Gastrocnemius medialis (tissue), 4 donors: ENCODE data around the gene STARD13. TPM values are rescaled to one million over a fixed set of nuclear protein-coding genes. Genes with fewer than 3 reads are reported as not detected.

ENCODE experiments used
- ATAC-seq, 2 donors: fragments of 150-250 bp; one replicate each; pipeline ENCODE4 v1.9.1; 2016
- DNase-seq, 2 donors: peaks; one replicate each; pipeline ENCODE4 v3.0.0-alpha.2; 2019
- H3K27ac ChIP-seq, 4 donors: fragments of 200-600 bp; sonication (generic); 1 replicate in 1 of 4; 2 replicates in 3 of 4; pipeline ENCODE4 v1.5.1; 2016 to 2018; ENCODE audit warnings: mild to moderate bottlenecking in 2 of 4, moderate library complexity in 1 of 4
- H3K27me3 ChIP-seq, 3 donors: fragments of 200-600 bp; sonication (generic) in 2 of 3; 1 replicate in 1 of 3; 2 replicates in 2 of 3; pipeline versions ENCODE4 v1.5.1 to v1.6.0; 2016 to 2019; ENCODE audit warnings: mild to moderate bottlenecking in 1 of 3, moderate library complexity in 1 of 3
- H3K36me3 ChIP-seq, 2 donors: fragments of 200-600 bp; sonication (generic) in 1 of 2; one replicate each; pipeline ENCODE4 v1.5.1; 2017 to 2018
- H3K4me1 ChIP-seq, 2 donors: fragments of 200-600 bp; sonication (generic) in 1 of 2; one replicate each; pipeline ENCODE4 v1.5.1; 2016 to 2017; ENCODE audit warnings: mild to moderate bottlenecking in 2 of 2
- H3K4me3 ChIP-seq, 4 donors: fragments of 200-600 bp; sonication (generic) in 3 of 4; 1 replicate in 1 of 4; 2 replicates in 3 of 4; pipeline ENCODE4 v1.5.1; 2016 to 2019; ENCODE audit warnings: mild to moderate bottlenecking in 2 of 4
- H3K9me3 ChIP-seq, 3 donors: fragments of 200-600 bp; sonication (generic) in 2 of 3; 1 replicate in 1 of 3; 2 replicates in 2 of 3; pipeline ENCODE4 v1.5.1; 2016 to 2019
- CTCF ChIP-seq, 5 experiments: fragments of 450-650 bp in 3 of 5; fragments of 200-600 bp in 2 of 5; sonication (generic) in 2 of 5; IDR thresholded peaks in 4 of 5; conservative IDR thresholded peaks in 1 of 5; 1 replicate in 4 of 5; 2 replicates in 1 of 5; pipeline ENCODE4 v1.5.1; 2016 to 2019; ENCODE audit warnings: antibody characterized with exemption in 5 of 5, mild to moderate bottlenecking in 3 of 5, moderate library complexity in 3 of 5
- POLR2A ChIP-seq, 2 donors: fragments of 450-650 bp; IDR thresholded peaks; one replicate each; pipeline ENCODE4 v1.6.1; 2017; ENCODE audit warnings: antibody characterized with exemption in 2 of 2, mild to moderate bottlenecking in 2 of 2, moderate library complexity in 2 of 2
- in situ Hi-C, 4 donors: fragments of 200-750 bp; cut with MboI; loops; one replicate each; pipeline versions ENCODE4 v1.15.0 to v1.8.0; 2017; ENCODE audit warnings: low sequenced_read_pairs in 4 of 4
- intact Hi-C: fragments of 100-400 bp; cut with DNase I; formaldehyde crosslinking; loops from one replicate; pipeline ENCODE4 v1.15.1; 2023; ENCODE audit warnings: low total_unique reads
- total RNA-seq, 4 donors: library from RNA; depleted of rRNA; stranded (reverse); fragments of >200 nt; gene quantifications; one replicate each; pipeline versions ENCODE4 v1.1.0 to v1.2.3, GENCODE V29; 2016

The STARD13 gene
- total RNA-seq, 4 donors from 2014 or later: 7.7 to 19.3 (median 12.0) TPM

GRCh38 chr13:33188093-33188882 is 97.3 kb downstream of the STARD13 start:
- no peak for ATAC-seq
- no peak for DNase-seq
- peaks cover 16 to 44% of the 10 kb centered on the region in 2 donors for H3K4me1 ChIP-seq
- no peak overlapping the region for H3K4me3 ChIP-seq
- no peaks in the 10 kb centered on the region for H3K9me3 ChIP-seq
- H3K36me3 ChIP-seq: no peaks in the 10 kb centered on the region
- intact Hi-C loops: no loop called here
- TF ChIP-seq POLR2A (IDR thresholded peaks at IDR 0.05): no peak
- TF ChIP-seq CTCF (IDR thresholded peaks at IDR 0.05 in 4 of 5, conservative IDR thresholded peaks at IDR 0.05 in 1 of 5): no peak
- no peaks in the 10 kb centered on the region for H3K27me3 ChIP-seq
- H3K27ac ChIP-seq: peak overlapping the region; percentile 21 to 68 (median 45)
- in situ Hi-C loops: no loop called here

DNA sequence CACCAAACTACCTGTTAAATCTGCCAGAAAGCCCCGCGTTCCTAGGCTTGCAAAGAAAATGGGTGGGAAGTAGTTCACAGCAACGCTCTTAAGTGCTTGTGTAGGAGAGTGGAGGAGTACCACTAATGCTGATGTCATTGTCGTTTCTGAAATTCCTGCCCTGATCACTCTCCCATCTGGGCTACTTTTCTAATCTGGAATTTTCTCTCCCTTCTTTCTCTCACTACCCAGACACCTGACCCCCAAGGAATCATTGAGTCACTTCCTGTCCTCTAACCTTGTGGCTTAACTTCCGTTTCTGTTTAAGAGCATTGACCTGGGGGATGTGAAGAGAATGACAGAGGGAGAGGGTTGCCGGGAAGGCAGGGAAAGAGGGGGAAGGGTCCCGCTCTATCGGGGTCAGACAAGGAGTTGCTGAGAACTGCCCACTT is 98.7 kb downstream of the STARD13 start:
- in situ Hi-C loops: no loop called here

GRCh38 chr13:33185853-33186252 is 99.7 kb downstream of the STARD13 start:
- no peaks in the 10 kb centered on the region for H3K9me3 ChIP-seq
- H3K36me3 ChIP-seq: no peaks in the 10 kb centered on the region
- intact Hi-C loops: no loop called here
- H3K27ac ChIP-seq: peak overlapping the region in 3 of 4 donors; percentile 46 to 68 (median 47)
- no peak overlapping the region for H3K4me3 ChIP-seq
- H3K27me3 ChIP-seq: no peaks in the 10 kb centered on the region
- ATAC-seq (no peak), DNase-seq (no peak)
- in situ Hi-C loops: no loop called here
- no peak for TF ChIP-seq CTCF (IDR thresholded peaks at IDR 0.05 in 4 of 5, conservative IDR thresholded peaks at IDR 0.05 in 1 of 5)
- TF ChIP-seq POLR2A (IDR thresholded peaks at IDR 0.05): no peak
- peaks cover 9 to 40% of the 10 kb centered on the region in 2 donors for H3K4me1 ChIP-seq

More for the DNA sequence above, 98.7 kb downstream of the STARD13 start:
- intact Hi-C loops: no loop called here
- Histone ChIP-seq H3K4me3 (no peak overlapping the region), H3K4me1 (peaks cover 9 to 41% of the 10 kb centered on the region in 2 donors), H3K9me3 (no peaks in the 10 kb centered on the region), H3K36me3 (no peaks in the 10 kb centered on the region), H3K27ac (peak overlapping the region; percentile 14 to 68 (median 46)), H3K27me3 (no peaks in the 10 kb centered on the region)
- no peak for DNase-seq
- ATAC-seq: no peak
- TF ChIP-seq CTCF (IDR thresholded peaks at IDR 0.05 in 4 of 5, conservative IDR thresholded peaks at IDR 0.05 in 1 of 5): no peak
- no peak for TF ChIP-seq POLR2A (IDR thresholded peaks at IDR 0.05)

DNA sequence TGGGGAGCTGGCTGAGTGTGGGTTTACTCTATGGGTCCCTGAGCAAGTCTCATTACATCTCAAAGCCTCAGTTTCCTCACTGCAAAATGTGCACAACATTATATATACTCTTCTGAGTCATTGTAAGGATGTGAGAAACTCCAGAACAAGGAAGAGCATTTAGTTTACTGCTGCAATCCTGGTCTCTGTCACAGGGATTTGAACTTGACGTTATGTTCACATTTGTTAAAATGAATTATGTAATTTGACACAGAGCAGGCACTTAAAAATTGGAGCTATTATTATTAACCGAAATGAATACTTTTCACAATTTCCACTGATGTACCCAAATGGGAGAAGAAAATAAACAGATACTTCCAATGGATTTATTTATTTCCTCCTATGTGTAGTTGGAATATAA is 101.0 kb downstream of the STARD13 start:
- Histone ChIP-seq H3K27ac (peak overlapping the region in 1 of 4 donors; percentile 11), H3K4me1 (peaks cover 22 to 48% of the 10 kb centered on the region in 2 donors), H3K4me3 (no peak overlapping the region), H3K36me3 (no peaks in the 10 kb centered on the region), H3K9me3 (no peaks in the 10 kb centered on the region), H3K27me3 (no peaks in the 10 kb centered on the region)
- in situ Hi-C loops (no loop called here), intact Hi-C loops (no loop called here)
- DNase-seq (no peak), ATAC-seq (no peak)
- TF ChIP-seq POLR2A (IDR thresholded peaks at IDR 0.05): no peak

DNA sequence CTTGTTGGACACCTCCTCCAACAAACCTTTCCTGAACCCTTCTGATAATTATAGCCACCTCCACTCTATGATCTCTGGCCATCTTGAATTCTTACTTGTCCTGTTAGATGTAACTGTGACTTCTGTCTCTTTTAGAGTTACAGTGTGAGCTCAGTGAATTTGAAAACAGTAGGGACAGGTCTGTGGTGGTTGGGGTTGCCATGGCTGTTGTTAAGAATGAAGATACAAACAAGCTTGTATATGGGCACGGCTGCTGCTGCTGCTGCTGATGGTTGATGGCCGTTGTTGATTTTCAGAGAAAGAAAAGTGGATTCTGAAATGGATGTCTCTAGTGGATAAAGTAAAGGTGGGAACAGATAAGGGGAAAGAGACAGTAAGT is 101.5 kb downstream of the STARD13 start:
- Histone ChIP-seq H3K4me3 (no peak overlapping the region), H3K9me3 (no peaks in the 10 kb centered on the region), H3K27ac (peak overlapping the region in 1 of 4 donors; percentile 11), H3K27me3 (no peaks in the 10 kb centered on the region), H3K4me1 (peaks cover 22 to 48% of the 10 kb centered on the region in 2 donors), H3K36me3 (no peaks in the 10 kb centered on the region)
- DNase-seq (no peak), ATAC-seq (no peak)
- intact Hi-C loops (no loop called here), in situ Hi-C loops (no loop called here)
- TF ChIP-seq POLR2A (IDR thresholded peaks at IDR 0.05) (no peak), CTCF (IDR thresholded peaks at IDR 0.05 in 4 of 5, conservative IDR thresholded peaks at IDR 0.05 in 1 of 5) (no peak)
